Non-pigmented ciliary epithelial cell (primary cell): Measurements from ENCODE around the gene SERINC1.
"Not testable (repeated sequence)": the region's sequence is repeated elsewhere in the genome, so short reads cannot be mapped to it uniquely, and the experiment has no call there.

Experiments used
- DNase-seq: peaks from one replicate; pipeline ENCODE4 v3.0.0-alpha.2; 2010; ENCODE audit warnings: low read depth

SERINC1 gene

GRCh38 chr6:122471107-122472021, at the start of gene SERINC1:
SERINC1 (minus strand) TSS chr6:122471807; CDS start chr6:122471737, 70 bp downstream.
- DNase-seq = peak; percentile 81

GRCh38 chr6:122511193-122511924, 39.8 kb upstream of the SERINC1 start:
- no peak for DNase-seq

GRCh38 chr6:122505170-122505569, 33.6 kb upstream of the SERINC1 start:
- not testable (repeated sequence) for DNase-seq

- no peak for DNase-seq
These were observed 29.9 kb upstream of the SERINC1 start for GRCh38 chr6:122501475-122501874.

GRCh38 chr6:122495612-122496011, 24.0 kb upstream of the SERINC1 start:
- DNase-seq = no peak

- DNase-seq = no peak
These were observed 23.2 kb upstream of the SERINC1 start for GRCh38 chr6:122494665-122495272.

- DNase-seq = peak; percentile 28
These were observed 20.4 kb upstream of the SERINC1 start for GRCh38 chr6:122491919-122492555.

- DNase-seq = no peak
These were observed 19.0 kb upstream of the SERINC1 start for GRCh38 chr6:122490607-122491006.

- no peak for DNase-seq
These were observed 13.2 kb upstream of the SERINC1 start for GRCh38 chr6:122484760-122485159.

- DNase-seq = no peak
These were observed 11.1 kb upstream of the SERINC1 start for GRCh38 chr6:122482750-122483080.

- no peak for DNase-seq
These were observed 4.5 kb upstream of the SERINC1 start for GRCh38 chr6:122476131-122476530.

GRCh38 chr6:122472022-122472340, 374 bp upstream of the SERINC1 start:
- DNase-seq = no peak

GRCh38 chr6:122461885-122462284, 9.7 kb downstream of the SERINC1 start:
- no peak for DNase-seq

GRCh38 chr6:122459865-122460416, 11.7 kb downstream of the SERINC1 start:
- not testable (repeated sequence) for DNase-seq

GRCh38 chr6:122459240-122459639, 12.4 kb downstream of the SERINC1 start:
- DNase-seq = no peak

GRCh38 chr6:122458087-122458486, 13.5 kb downstream of the SERINC1 start:
- no peak for DNase-seq

- not testable (repeated sequence) for DNase-seq
These were observed 16.5 kb downstream of the SERINC1 start for GRCh38 chr6:122455116-122455515.

- DNase-seq = no peak
These were observed 16.9 kb downstream of the SERINC1 start for GRCh38 chr6:122454673-122455072.

GRCh38 chr6:122452509-122452908, 19.1 kb downstream of the SERINC1 start:
- no peak for DNase-seq

GRCh38 chr6:122449069-122449468, 22.5 kb downstream of the SERINC1 start:
- DNase-seq = no peak

- DNase-seq = no peak
These were observed 26.3 kb downstream of the SERINC1 start for GRCh38 chr6:122445274-122445673.

GRCh38 chr6:122438975-122439374, 32.6 kb downstream of the SERINC1 start:
- DNase-seq = no peak
